ENCODE results near the gene MEMO1. TPM values are rescaled to one million over a fixed set of nuclear protein-coding genes. Genes with fewer than 3 reads are reported as not detected.

The MEMO1 gene
- total RNA-seq = 10 to 100 TPM; 39.6 to 39.8 TPM
- 42.1 TPM for polyA plus RNA-seq (2013, experiment 1 of 2)
- polyA plus RNA-seq (2013, experiment 2 of 2) = 53.4 TPM
- 2.5 to 16.2 (median 5.7) reads per million in 172 experiments for total RNA-seq

DNA sequence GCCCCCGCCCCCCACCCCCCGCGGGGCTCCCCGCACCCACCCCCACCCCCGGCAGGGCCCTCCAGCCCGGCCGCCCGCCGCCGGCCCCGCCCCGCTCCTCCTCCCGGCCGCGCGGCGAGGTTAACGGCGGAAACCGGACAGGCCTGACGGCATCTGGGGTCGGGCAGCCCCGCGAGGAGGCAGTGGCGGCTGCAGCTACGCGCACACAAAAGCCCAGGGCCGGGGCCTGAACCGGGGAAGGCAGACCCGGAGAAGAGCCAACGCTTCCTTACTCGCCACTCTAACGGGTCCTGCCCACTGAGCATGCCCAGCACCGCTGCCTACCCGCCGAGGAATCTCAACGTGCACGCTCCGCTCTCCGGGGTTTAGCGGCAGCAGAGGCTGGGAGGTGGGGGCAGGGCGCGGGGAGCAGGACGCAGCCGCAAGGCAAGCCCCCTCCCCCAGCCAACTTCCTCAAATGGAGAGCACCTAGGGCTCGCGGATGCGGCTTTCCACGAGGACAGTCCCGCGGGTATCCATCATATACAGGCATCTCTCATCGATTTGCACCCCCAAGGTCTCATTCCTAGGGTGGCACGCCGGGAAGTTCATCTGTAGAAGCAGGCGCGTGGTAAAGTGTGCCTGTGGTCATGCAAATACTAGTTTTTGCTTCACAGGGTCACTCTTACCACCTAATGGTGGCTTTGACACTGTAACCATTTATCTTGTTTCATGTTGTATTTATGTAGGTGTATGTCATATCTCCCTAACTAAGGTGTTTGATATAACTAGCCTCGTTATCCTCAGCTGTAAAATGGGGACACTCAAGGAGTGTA, at the start of gene MEMO1:
TSS of gene MEMO1 (minus strand) at position 339 of the 815 bp plus-strand sequence. CDS start 761 bp downstream, outside the sequence.
- ChIA-PET POLR2A (interaction anchor here (0.5 to 3.4 kb wide), 5 partner anchors 29 to 155 kb away, joined by 3 to 25 read pairs (median 3); partner anchors contain the start of genes DPY30, SLC30A6 and SPAST), CTCF (interaction anchor here (1.1 kb wide), 1 partner anchor 29 kb away, joined by 3 read pairs; the partner anchor contains the start of gene DPY30)
- no peak for TF ChIP-seq CTCF (IDR thresholded peaks at IDR 0.05)
- Histone ChIP-seq H3K27ac (ENCODE audit: low read depth in 1 of 2, low read length in 2 of 2) (peak within 1 kb of the TSS; percentile 69 to 74), H3K27me3 (ENCODE audit: control insufficient read depth in 1 of 2, insufficient read depth in 2 of 2, low read length in 2 of 2) (no peaks in the 10 kb centered on the region), H3K36me3 (ENCODE audit: insufficient read depth, low read length) (peaks cover under 1% of the 10 kb centered on the region), H3K4me1 (ENCODE audit: insufficient read depth, low read length) (peaks cover 32% of the 10 kb centered on the region), H3K4me3 (ENCODE audit: low read length) (peak within 1 kb of the TSS; percentile 80), H3K9me3 (ENCODE audit: control insufficient read depth in 1 of 2, insufficient read depth in 1 of 2, low read length in 2 of 2) (no peaks in the 10 kb centered on the region)
- Mint-ChIP-seq H3K27ac (peak within 1 kb of the TSS; percentile 91), H3K9me3 (no peaks in the 10 kb centered on the region), H3K27me3 (no peaks in the 10 kb centered on the region), H3K4me1 (ENCODE audit: low read depth) (peaks cover 53% of the 10 kb centered on the region), H3K4me3 (peak within 1 kb of the TSS; percentile 89), H3K36me3 (ENCODE audit: low read depth) (peaks cover 22% of the 10 kb centered on the region)
- DNase-seq (peak; percentile 82 to 96 (median 91)), ATAC-seq (ENCODE audit: poor library complexity) (peak; percentile 83)
- intact Hi-C loops (cut with DNase I, micrococcal nuclease) = loop anchor here (1.0 to 5.0 kb wide), 2 partner anchors 52 to 266 kb away; partner anchors contain the start of genes SPAST (in 1 of the 2) and YIPF4 (in 1 of the 2)

GRCh38 chr2:32060266-32060665, 49.5 kb upstream of the MEMO1 start:
- no peak overlapping the region for H3K27ac ChIP-seq (ENCODE audit: low read depth in 1 of 2, low read length in 2 of 2)
- Mint-ChIP-seq H3K4me3 (peak overlapping the region; percentile 31), H3K27me3 (no peaks in the 10 kb centered on the region)

More at GRCh38 chr2:32060266-32060665, 49.5 kb upstream of the MEMO1 start:
- no peak for DNase-seq
- H3K36me3 ChIP-seq (ENCODE audit: insufficient read depth, low read length) = no peaks in the 10 kb centered on the region
- ATAC-seq (ENCODE audit: poor library complexity) = no peak
- peaks cover 17% of the 10 kb centered on the region for H3K4me1 ChIP-seq (ENCODE audit: insufficient read depth, low read length)
- no peak overlapping the region for H3K4me3 ChIP-seq (ENCODE audit: low read length)
- intact Hi-C loops (cut with DNase I, micrococcal nuclease) = loop anchor here (1.0 to 10.0 kb wide), 8 partner anchors 21 to 1915 kb away; partner anchors contain the start of genes BIRC6 (in 1 of the 2), DPY30 (in 1 of the 2), EHD3 (in 1 of the 2) and FAM98A (in 1 of the 2)
- H3K9me3 ChIP-seq (ENCODE audit: control insufficient read depth in 1 of 2, insufficient read depth in 1 of 2, low read length in 2 of 2) = no peaks in the 10 kb centered on the region
- Mint-ChIP-seq H3K4me1 (ENCODE audit: low read depth) (peaks cover 23% of the 10 kb centered on the region), H3K9me3 (no peaks in the 10 kb centered on the region), H3K27ac (no peak overlapping the region), H3K36me3 (ENCODE audit: low read depth) (peaks cover 12% of the 10 kb centered on the region)
- ChIA-PET CTCF (no interaction called here), POLR2A (interaction anchor here (1.5 kb wide), 1 partner anchor 21 kb away, joined by 4 read pairs; the partner anchor contains the start of gene DPY30)
- H3K27me3 ChIP-seq (ENCODE audit: control insufficient read depth in 1 of 2, insufficient read depth in 2 of 2, low read length in 2 of 2) = no peaks in the 10 kb centered on the region
- TF ChIP-seq CTCF (IDR thresholded peaks at IDR 0.05) = no peak
